GM12878 (cell line): Measurements from ENCODE around the gene LRIT2. TPM values are rescaled to one million over a fixed set of nuclear protein-coding genes. Genes with fewer than 3 reads are reported as not detected.

Experiments
- BCLAF1 ChIP-seq: fragments of 450-650 bp; IDR thresholded peaks from 2 replicates; pipeline ENCODE4 v1.6.1; 2017; ENCODE audit warnings: antibody characterized with exemption, mild to moderate bottlenecking, moderate library complexity
- BHLHE40 ChIP-seq, 2 experiments: fragments of 450-650 bp in 1 of 2; IDR thresholded peaks; 2 replicates each; pipeline ENCODE4 v1.6.1; 2011 to 2017; ENCODE audit warnings: low read depth in 2 of 2, borderline replicate concordance in 1 of 2, improper control_type of control experiment in 1 of 2, low read length in 1 of 2, mild to moderate bottlenecking in 1 of 2
- CEBPB ChIP-seq, 2 experiments: fragments of 150-350 bp in 1 of 2; IDR thresholded peaks; 2 replicates each; pipeline ENCODE4 v1.6.1; 2012 to 2014; ENCODE audit warnings: low read depth in 2 of 2, low read length in 2 of 2, borderline replicate concordance in 1 of 2, inconsistent platforms in 1 of 2
- E2F8 ChIP-seq: fragments of 450-650 bp; IDR thresholded peaks from 2 replicates; pipeline ENCODE4 v1.6.1; 2018; ENCODE audit warnings: mild to moderate bottlenecking, low read depth, moderate library complexity; ENCODE audit not compliant: partially characterized antibody
- NKRF ChIP-seq: fragments of 450-650 bp; conservative IDR thresholded peaks from 2 replicates; pipeline ENCODE4 v1.6.1; 2017; ENCODE audit warnings: mild to moderate bottlenecking, moderate library complexity
- NR2C2 ChIP-seq: IDR thresholded peaks from 2 replicates; pipeline ENCODE4 v1.6.1; 2011; ENCODE audit warnings: borderline replicate concordance, low read depth; ENCODE audit not compliant: control insufficient read depth, insufficient read length
- RAD21 ChIP-seq: IDR thresholded peaks from 2 replicates; pipeline ENCODE4 v1.6.1; 2011; ENCODE audit warnings: mild to moderate bottlenecking, low read depth, low read length, moderate library complexity; ENCODE audit not compliant: insufficient read depth
- RFX5 ChIP-seq: IDR thresholded peaks from 2 replicates; pipeline ENCODE4 v1.6.1; 2011; ENCODE audit warnings: low read depth, low read length, improper control_type of control experiment
- SMAD5 ChIP-seq: IDR thresholded peaks from 2 replicates; pipeline ENCODE4 v1.6.1; 2016; ENCODE audit warnings: antibody characterized with exemption, low read depth
- SREBF2 ChIP-seq: IDR thresholded peaks from 2 replicates; pipeline ENCODE4 v1.6.1; 2012; ENCODE audit warnings: mild to moderate bottlenecking, low read length
- TCF3 ChIP-seq: IDR thresholded peaks from 2 replicates; pipeline ENCODE4 v1.6.1; 2012; ENCODE audit warnings: low read depth, mild to moderate bottlenecking, low read length, borderline replicate concordance; ENCODE audit not compliant: insufficient read depth
- YY1 ChIP-seq: IDR thresholded peaks from 2 replicates; pipeline ENCODE4 v1.6.1; 2011; ENCODE audit warnings: low read depth, mild to moderate bottlenecking, low read length
- polyA plus RNA-seq, 11 experiments: library from polyadenylated mRNA; depleted of rRNA in 4 of 11; unstranded in 6 of 11; stranded (reverse) in 5 of 11; fragments of >200 nt; fragmentation: Nextera tagmentation in 4 of 11; fragmentation: Illumina TruSeq in 1 of 11; extraction: Ambion mirVana in 4 of 11; extraction: Trizol in 1 of 11; gene quantifications; 1 replicate in 1 of 11; 2 replicates in 10 of 11; pipeline versions ENCODE4 v1.2.1 to v1.2.3, GENCODE V29; 2011 to 2016; ENCODE audit warnings: inconsistent platforms in 2 of 11, missing spikeins in 2 of 11, low read depth in 1 of 11
- total RNA-seq, 4 experiments: library from RNA; depleted of rRNA in 3 of 4; stranded (reverse); fragments of >200 nt in 3 of 4; fragmentation: Illumina TruSeq in 1 of 4; extraction: Trizol in 1 of 4; gene quantifications; 2 replicates each; pipeline versions ENCODE4 v1.2.1 to v1.2.3, GENCODE V29; 2013 to 2021

The LRIT2 gene
- total and polyA plus RNA-seq, 10 of the 15 experiments (the other 5 are each of a cell fraction or from before 2014, with no cell fraction given), result not detected

DNA sequence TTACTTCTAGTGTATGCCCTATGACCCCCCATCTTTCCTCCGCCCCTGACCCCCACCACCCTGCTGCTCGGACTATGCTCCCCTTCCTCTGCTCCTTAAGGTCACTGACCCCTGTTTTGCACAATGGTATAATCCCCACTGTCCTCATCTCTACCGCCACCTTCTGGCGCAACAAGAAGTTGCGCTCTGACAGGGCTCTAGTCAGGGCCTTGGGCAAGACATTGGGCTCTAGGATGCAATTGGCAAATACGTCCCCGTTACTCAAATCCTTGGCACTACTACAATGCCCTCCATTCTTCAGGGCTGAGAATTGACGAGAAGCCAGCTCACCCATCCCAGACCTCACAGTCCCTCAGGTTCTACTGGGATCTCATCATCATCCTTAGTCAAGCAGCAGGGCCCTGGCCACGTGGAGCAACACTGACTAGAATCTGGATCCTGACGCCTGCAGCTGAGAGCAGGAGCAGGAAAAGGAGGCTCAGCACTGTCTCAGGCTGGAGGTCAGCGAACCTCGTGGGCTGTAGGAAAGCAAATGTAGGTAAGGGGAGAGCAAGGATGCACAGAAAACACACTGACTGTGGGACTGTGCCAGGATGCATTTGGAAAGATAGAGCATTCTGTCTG is 10.6 kb downstream of the LRIT2 start (continued):
- peak in 1 of 2 experiments; percentile 34; a peak in 1 of 4 replicates for TF ChIP-seq BHLHE40 (IDR thresholded peaks at IDR 0.05; ENCODE audit: borderline replicate concordance in 1 of 2, low read depth in 2 of 2, low read length in 1 of 2)
- TF ChIP-seq SMAD5, result no peak
- TF ChIP-seq YY1, result no peak
- TF ChIP-seq RAD21, result peak; percentile 70
- no peak for TF ChIP-seq NKRF
- TF ChIP-seq NR2C2, result no peak
- no peak for TF ChIP-seq E2F8
- TF ChIP-seq TCF3, result no peak
- no peak for TF ChIP-seq RFX5
- no peak for TF ChIP-seq SREBF2
- TF ChIP-seq CEBPB (IDR thresholded peaks at IDR 0.05; ENCODE audit: borderline replicate concordance in 1 of 2, low read depth in 2 of 2, low read length in 2 of 2), result no peak
- TF ChIP-seq BCLAF1, result no peak
